KMS-11 (cell line): Measurements from ENCODE around the gene P3R3URF.

Experiments
- H2AFZ ChIP-seq: fragments of 200-600 bp; sonication (generic); 2 replicates; pipeline ENCODE4 v1.6.1; 2016; ENCODE audit warnings: antibody characterized with exemption, mixed run types, low read depth
- H3K27ac ChIP-seq: fragments of 200-600 bp; sonication (generic); 2 replicates; pipeline ENCODE4 v1.6.1; 2016; ENCODE audit warnings: mild to moderate bottlenecking, mixed run types
- H3K27me3 ChIP-seq: fragments of 200-600 bp; sonication (generic); 2 replicates; pipeline ENCODE4 v1.6.1; 2017; ENCODE audit warnings: mild to moderate bottlenecking, low read depth, mixed run types, moderate library complexity; ENCODE audit not compliant: insufficient read depth
- H3K36me3 ChIP-seq: fragments of 200-600 bp; sonication (generic); 2 replicates; pipeline ENCODE4 v1.6.1; 2017; ENCODE audit warnings: mild to moderate bottlenecking, mixed run types; ENCODE audit not compliant: insufficient read depth
- H3K4me1 ChIP-seq: fragments of 200-600 bp; sonication (generic); 2 replicates; pipeline ENCODE4 v1.6.1; 2016; ENCODE audit warnings: mild to moderate bottlenecking, low read depth, mixed run types; ENCODE audit not compliant: poor library complexity, severe bottlenecking
- H3K4me2 ChIP-seq: fragments of 200-600 bp; sonication (generic); 2 replicates; pipeline ENCODE4 v1.7.0; 2016; ENCODE audit warnings: mild to moderate bottlenecking, mixed run types
- H3K4me3 ChIP-seq: fragments of 200-600 bp; sonication (generic); IDR thresholded peaks from 2 replicates; pipeline ENCODE4 v1.6.1; 2017; ENCODE audit warnings: low read depth, low read length, mixed read lengths; ENCODE audit not compliant: insufficient read depth
- H3K79me2 ChIP-seq: fragments of 200-600 bp; sonication (generic); 2 replicates; pipeline ENCODE4 v1.6.1; 2016; ENCODE audit warnings: low read depth, mixed run types; ENCODE audit not compliant: insufficient read depth
- H3K9ac ChIP-seq: fragments of 200-600 bp; sonication (generic); 2 replicates; pipeline ENCODE4 v1.6.1; 2016; ENCODE audit warnings: mild to moderate bottlenecking, mixed run types
- H4K20me1 ChIP-seq: fragments of 200-600 bp; sonication (generic); 2 replicates; pipeline ENCODE4 v1.6.1; 2016; ENCODE audit warnings: mild to moderate bottlenecking, mixed run types; ENCODE audit not compliant: insufficient read depth
- TF ChIP-seq, protein P1 (sequence below): fragments of 200-600 bp; sonication (generic); conservative IDR thresholded peaks from 2 replicates; pipeline ENCODE4 v1.6.1; 2017; ENCODE audit warnings: low read depth, mild to moderate bottlenecking, antibody characterized with exemption, low read length, moderate library complexity, mixed read lengths

P3R3URF gene

GRCh38 chr1:46204406-46204742, 28.1 kb upstream of the P3R3URF start:
- H3K27me3 ChIP-seq, result no peaks in the 10 kb centered on the region
- H3K79me2 ChIP-seq, result no peaks in the 10 kb centered on the region
- H3K4me1 ChIP-seq, result peaks cover under 1% of the 10 kb centered on the region
- H3K36me3 ChIP-seq, result no peaks in the 10 kb centered on the region
- no peak overlapping the region for H3K27ac ChIP-seq
- H3K4me2 ChIP-seq, result no peak overlapping the region
- TF ChIP-seq, protein P1, sequence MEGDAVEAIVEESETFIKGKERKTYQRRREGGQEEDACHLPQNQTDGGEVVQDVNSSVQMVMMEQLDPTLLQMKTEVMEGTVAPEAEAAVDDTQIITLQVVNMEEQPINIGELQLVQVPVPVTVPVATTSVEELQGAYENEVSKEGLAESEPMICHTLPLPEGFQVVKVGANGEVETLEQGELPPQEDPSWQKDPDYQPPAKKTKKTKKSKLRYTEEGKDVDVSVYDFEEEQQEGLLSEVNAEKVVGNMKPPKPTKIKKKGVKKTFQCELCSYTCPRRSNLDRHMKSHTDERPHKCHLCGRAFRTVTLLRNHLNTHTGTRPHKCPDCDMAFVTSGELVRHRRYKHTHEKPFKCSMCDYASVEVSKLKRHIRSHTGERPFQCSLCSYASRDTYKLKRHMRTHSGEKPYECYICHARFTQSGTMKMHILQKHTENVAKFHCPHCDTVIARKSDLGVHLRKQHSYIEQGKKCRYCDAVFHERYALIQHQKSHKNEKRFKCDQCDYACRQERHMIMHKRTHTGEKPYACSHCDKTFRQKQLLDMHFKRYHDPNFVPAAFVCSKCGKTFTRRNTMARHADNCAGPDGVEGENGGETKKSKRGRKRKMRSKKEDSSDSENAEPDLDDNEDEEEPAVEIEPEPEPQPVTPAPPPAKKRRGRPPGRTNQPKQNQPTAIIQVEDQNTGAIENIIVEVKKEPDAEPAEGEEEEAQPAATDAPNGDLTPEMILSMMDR, result no peak
- no peak overlapping the region for H2AFZ ChIP-seq
- H3K9ac ChIP-seq, result no peak overlapping the region
- H4K20me1 ChIP-seq, result no peaks in the 10 kb centered on the region
- H3K4me3 ChIP-seq, result no peak overlapping the region

DNA sequence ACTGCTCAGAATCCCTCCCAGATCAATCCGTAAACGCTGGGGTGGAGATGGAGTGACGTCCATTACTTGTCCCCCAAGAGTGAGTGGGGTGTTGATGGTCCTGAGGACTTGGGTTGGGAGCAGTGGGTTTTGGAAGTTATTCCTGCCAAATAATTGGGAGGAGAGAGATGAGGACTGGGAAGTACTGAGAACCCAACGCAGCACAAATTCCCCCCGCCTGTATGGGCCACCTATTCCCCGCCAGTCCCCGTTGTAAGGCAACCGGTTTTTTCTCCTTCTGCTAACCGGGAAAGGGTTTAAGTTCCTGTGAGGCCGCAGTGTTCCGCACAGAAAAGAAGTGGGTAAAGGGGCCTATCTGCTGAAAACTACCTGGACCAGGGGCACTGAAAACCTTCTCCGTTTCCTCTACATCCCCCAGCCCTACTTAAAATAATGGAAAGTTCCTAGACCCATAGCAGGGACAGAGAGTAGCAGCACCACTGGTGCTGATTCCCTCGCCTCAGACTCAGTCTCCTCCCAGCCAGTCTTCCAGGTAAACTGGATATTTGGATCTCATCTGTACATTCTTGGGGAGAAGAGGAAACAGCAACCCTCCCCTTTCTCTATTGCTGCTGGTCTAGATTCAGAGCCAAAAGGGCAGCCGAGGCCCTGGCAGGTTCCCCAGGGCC, 27.6 kb upstream of the P3R3URF start:
- Histone ChIP-seq H3K4me3 (no peak overlapping the region), H4K20me1 (no peaks in the 10 kb centered on the region), H3K27me3 (no peaks in the 10 kb centered on the region), H3K36me3 (no peaks in the 10 kb centered on the region), H3K4me1 (peaks cover 6% of the 10 kb centered on the region), H3K79me2 (no peaks in the 10 kb centered on the region), H3K27ac (no peak overlapping the region), H2AFZ (no peak overlapping the region), H3K4me2 (no peak overlapping the region), H3K9ac (no peak overlapping the region)
- TF ChIP-seq, protein P1, result no peak

GRCh38 chr1:46199233-46199749, 23.0 kb upstream of the P3R3URF start:
- Histone ChIP-seq H3K4me2 (peak overlapping the region; percentile 60), H3K4me3 (no peak overlapping the region), H3K4me1 (peaks cover 8% of the 10 kb centered on the region), H3K9ac (no peak overlapping the region; the same call in 1 of the 2 replicates), H3K27me3 (no peaks in the 10 kb centered on the region), H3K36me3 (no peaks in the 10 kb centered on the region), H2AFZ (peak overlapping the region; percentile 97), H4K20me1 (no peaks in the 10 kb centered on the region), H3K79me2 (no peaks in the 10 kb centered on the region), H3K27ac (no peak overlapping the region)
- TF ChIP-seq, protein P1, result no peak

- peak within 1 kb of the TSS; percentile 69 for H3K9ac ChIP-seq
- H3K4me2 ChIP-seq, result peak within 1 kb of the TSS; percentile 85
- no peaks in the 10 kb centered on the region for H3K27me3 ChIP-seq
- no peak within 1 kb of the TSS for H3K4me3 ChIP-seq
- TF ChIP-seq, protein P1, result peak; percentile 15; the same call in 1 of the 2 replicates
- H3K36me3 ChIP-seq, result no peaks in the 10 kb centered on the region
- H3K79me2 ChIP-seq, result no peaks in the 10 kb centered on the region
- no peak within 1 kb of the TSS; the same call in 1 of the 2 replicates for H3K27ac ChIP-seq
- H2AFZ ChIP-seq, result peak within 1 kb of the TSS; percentile 99
- no peaks in the 10 kb centered on the region for H4K20me1 ChIP-seq
- H3K4me1 ChIP-seq, result peaks cover 8% of the 10 kb centered on the region
These were observed 21.9 kb upstream of the P3R3URF start, which contains the start of gene POMGNT1 for GRCh38 chr1:46197964-46198811. POMGNT1 (minus strand) TSS chr1:46198434; CDS start chr1:46197821, 613 bp downstream.
